Measurements from ENCODE around the gene CACNA1A. TPM values are rescaled to one million over a fixed set of nuclear protein-coding genes. Genes with fewer than 3 reads are reported as not detected.

CACNA1A gene
- total RNA-seq, 2 experiments from 2014 or later, result 0.29 to 0.36 TPM

GRCh38 chr19:13290741-13291140, 215.5 kb downstream of the CACNA1A start:
- Mint-ChIP-seq H3K4me1 (ENCODE audit: low read depth) (no peaks in the 10 kb centered on the region), H3K27ac (no peak overlapping the region), H3K27me3 (peaks cover 2% of the 10 kb centered on the region), H3K36me3 (ENCODE audit: low read depth) (no peaks in the 10 kb centered on the region), H3K9me3 (no peaks in the 10 kb centered on the region), H3K4me3 (no peak overlapping the region)
- no peak for DNase-seq
- intact Hi-C loops (cut with micrococcal nuclease), result no loop called here
- no peak for ATAC-seq
- ChIA-PET CTCF (interaction anchor here (0.6 to 2.2 kb wide), 3 partner anchors 13 to 298 kb away, joined by 3 to 11 read pairs (median 4); no protein-coding TSS in a partner anchor), POLR2A (no interaction called here)
- TF ChIP-seq CTCF (IDR thresholded peaks at IDR 0.05), result no peak

- no peaks in the 10 kb centered on the region for H3K36me3 Mint-ChIP-seq (ENCODE audit: low read depth)
- no peak overlapping the region for H3K4me3 Mint-ChIP-seq
- intact Hi-C loops (cut with micrococcal nuclease), result no loop called here
- CTCF ChIA-PET, result interaction anchor here (0.7 to 2.2 kb wide), 2 partner anchors 11 to 1497 kb away, joined by 3 to 11 read pairs; no protein-coding TSS in a partner anchor
- H3K4me1 Mint-ChIP-seq (ENCODE audit: low read depth), result no peaks in the 10 kb centered on the region
- no peak for TF ChIP-seq CTCF (IDR thresholded peaks at IDR 0.05)
- H3K9me3 Mint-ChIP-seq, result no peaks in the 10 kb centered on the region
- POLR2A ChIA-PET, result no interaction called here
- no peak for DNase-seq
- H3K27ac Mint-ChIP-seq, result no peak overlapping the region
- no peaks in the 10 kb centered on the region for H3K27me3 Mint-ChIP-seq
- no peak for ATAC-seq
Observed at GRCh38 chr19:13289295-13289694, 217.0 kb downstream of the CACNA1A start.

DNA sequence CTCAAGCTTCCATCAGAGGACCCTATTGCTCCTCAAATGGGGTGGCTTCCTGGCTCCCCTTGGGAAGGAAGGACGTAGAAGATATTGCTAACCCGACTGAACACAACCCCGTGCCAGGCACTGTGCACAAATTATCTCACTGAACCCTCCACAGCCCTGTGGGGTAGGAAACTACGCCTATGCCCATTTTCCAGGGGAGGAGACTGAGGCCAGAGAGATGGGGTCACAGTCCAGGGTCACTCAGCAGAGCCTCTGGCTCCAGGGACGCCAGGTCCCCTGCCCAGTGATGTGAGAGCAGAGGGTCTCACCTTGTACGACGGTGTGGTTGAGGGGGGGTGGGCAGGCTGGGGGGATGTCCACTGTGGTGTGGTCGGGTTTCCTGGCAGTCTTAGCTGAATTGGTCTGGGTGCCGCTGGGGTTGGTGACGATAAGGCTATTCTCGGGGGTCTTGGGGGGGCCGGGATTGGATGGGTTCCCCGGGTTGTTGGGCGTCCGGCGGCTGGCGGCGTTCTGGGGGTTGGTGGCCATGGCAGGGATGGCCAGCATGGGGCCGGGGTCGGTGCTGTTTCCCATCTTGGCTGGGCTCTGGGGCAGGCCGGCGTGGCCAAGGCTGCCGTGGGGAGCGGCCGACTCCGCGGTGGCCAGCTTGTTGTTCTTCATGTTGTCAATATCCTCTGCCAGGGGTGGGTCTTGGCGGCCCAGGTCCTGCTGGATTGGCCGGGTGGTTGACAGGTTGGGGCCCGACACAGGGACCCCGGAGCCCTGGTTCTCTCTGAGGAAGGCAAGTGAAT, 219.9 kb downstream of the CACNA1A start:
- intact Hi-C loops (cut with micrococcal nuclease), result no loop called here
- no peak for ATAC-seq
- H3K4me1 Mint-ChIP-seq (ENCODE audit: low read depth), result no peaks in the 10 kb centered on the region
- no peak overlapping the region for H3K27ac Mint-ChIP-seq
- H3K4me3 Mint-ChIP-seq, result no peak overlapping the region
- no peak for TF ChIP-seq CTCF (IDR thresholded peaks at IDR 0.05)
- ChIA-PET POLR2A (no interaction called here), CTCF (no interaction called here)
- no peak for DNase-seq
- peaks cover 2% of the 10 kb centered on the region for H3K27me3 Mint-ChIP-seq
- H3K9me3 Mint-ChIP-seq, result no peaks in the 10 kb centered on the region
- H3K36me3 Mint-ChIP-seq (ENCODE audit: low read depth), result no peaks in the 10 kb centered on the region

DNA sequence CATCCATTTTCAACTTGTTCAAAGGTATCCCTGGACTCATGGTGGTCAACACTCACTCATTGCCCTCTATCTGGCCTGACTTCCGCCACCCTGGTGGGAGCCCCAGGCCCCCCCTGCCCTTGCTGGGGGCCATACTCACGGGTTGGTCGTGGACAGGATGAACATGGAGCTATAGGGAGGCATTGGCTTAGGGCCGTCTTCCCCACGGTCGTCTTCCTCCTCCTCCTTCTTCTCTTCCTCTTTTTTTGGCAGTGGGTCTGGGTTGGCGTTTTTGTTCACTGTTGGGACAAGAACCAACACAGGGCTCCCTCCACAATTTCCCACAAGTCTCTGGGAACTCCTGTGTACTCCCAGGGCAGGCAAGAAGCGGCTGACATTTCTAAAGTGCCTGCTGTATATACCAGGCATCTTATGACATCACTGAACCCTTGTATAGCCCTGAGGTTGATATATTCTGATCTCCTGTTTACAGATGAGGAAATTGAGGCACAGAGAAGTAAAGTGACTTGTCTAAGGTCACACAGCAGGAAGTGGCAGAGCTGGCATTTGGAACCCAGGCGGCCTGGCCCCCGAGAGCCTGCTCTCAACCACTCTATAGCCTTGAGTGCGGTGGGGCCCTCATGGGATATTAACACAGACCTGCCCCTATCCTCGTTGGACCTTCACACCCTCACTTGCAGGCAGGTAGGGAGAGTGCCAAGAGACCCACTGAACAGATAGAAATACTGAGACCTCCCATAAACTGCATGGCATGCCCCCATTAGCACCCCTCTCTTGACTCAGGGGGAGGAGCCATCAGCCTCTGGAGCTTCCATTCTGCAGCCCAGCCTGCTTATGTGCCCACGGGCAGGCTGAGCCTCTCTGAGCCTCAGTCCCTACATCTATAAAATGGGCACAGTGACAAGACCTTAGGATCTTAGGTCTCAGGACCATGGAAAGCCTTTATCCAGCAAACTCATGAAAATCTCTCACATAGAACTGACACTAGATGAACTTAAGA, 221.1 kb downstream of the CACNA1A start:
- POLR2A ChIA-PET, result no interaction called here
- CTCF ChIA-PET, result no interaction called here

More for the DNA sequence above, 221.1 kb downstream of the CACNA1A start:
- no peak for DNase-seq
- Mint-ChIP-seq H3K27ac (no peak overlapping the region), H3K4me1 (ENCODE audit: low read depth) (no peaks in the 10 kb centered on the region), H3K9me3 (no peaks in the 10 kb centered on the region), H3K4me3 (no peak overlapping the region), H3K36me3 (ENCODE audit: low read depth) (no peaks in the 10 kb centered on the region), H3K27me3 (peaks cover 4% of the 10 kb centered on the region)
- TF ChIP-seq CTCF (IDR thresholded peaks at IDR 0.05), result no peak
- intact Hi-C loops (cut with micrococcal nuclease), result no loop called here
- ATAC-seq, result no peak

Measured in activated CD8-positive, alpha-beta T cell treated with anti-CD3 and anti-CD28 coated beads for 36 hours (primary cell).